Right lobe of liver (tissue), 4 donors: ENCODE data around the gene FMNL2.

Experiments
- POLR2A ChIP-seq: fragments of 450-650 bp; IDR thresholded peaks from one replicate; pipeline ENCODE4 v1.6.1; 2017; ENCODE audit warnings: antibody characterized with exemption, mild to moderate bottlenecking
- TF ChIP-seq, protein P1 (sequence below), 4 donors: fragments of 200-600 bp in 3 of 4; fragments of 450-650 bp in 1 of 4; IDR thresholded peaks; one replicate each; pipeline versions ENCODE4 v1.5.1 to v1.8.0; 2016 to 2022; ENCODE audit warnings: antibody characterized with exemption in 4 of 4, mild to moderate bottlenecking in 2 of 4
- donor health status: DM: no; HTN: no; CAD: no.
- donor health status: DM: no; HTN: no; CAD: no.
- donor health status: DM: no; HTN: yes; CAD: no.

DNA sequence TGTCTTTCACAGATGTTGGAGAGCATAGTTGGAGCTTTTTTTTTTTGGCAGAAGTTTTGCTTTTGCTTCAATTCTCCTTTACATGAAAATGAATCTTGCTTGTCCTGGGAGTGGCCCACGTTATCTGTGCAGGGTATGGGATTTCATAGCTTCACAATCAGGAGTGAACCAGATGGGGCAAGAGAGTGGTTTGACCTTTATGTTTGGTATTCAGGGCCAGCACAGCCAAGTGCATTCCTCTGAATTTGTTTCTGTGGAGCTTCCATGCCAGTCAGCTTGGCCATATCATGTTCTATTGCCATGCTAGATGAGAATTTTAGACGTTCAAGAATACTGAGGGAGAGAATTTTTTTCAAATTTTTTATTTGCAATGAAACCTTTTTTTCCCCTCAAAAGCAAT, 265.7 kb downstream of the FMNL2 start:
- TF ChIP-seq, protein P1, sequence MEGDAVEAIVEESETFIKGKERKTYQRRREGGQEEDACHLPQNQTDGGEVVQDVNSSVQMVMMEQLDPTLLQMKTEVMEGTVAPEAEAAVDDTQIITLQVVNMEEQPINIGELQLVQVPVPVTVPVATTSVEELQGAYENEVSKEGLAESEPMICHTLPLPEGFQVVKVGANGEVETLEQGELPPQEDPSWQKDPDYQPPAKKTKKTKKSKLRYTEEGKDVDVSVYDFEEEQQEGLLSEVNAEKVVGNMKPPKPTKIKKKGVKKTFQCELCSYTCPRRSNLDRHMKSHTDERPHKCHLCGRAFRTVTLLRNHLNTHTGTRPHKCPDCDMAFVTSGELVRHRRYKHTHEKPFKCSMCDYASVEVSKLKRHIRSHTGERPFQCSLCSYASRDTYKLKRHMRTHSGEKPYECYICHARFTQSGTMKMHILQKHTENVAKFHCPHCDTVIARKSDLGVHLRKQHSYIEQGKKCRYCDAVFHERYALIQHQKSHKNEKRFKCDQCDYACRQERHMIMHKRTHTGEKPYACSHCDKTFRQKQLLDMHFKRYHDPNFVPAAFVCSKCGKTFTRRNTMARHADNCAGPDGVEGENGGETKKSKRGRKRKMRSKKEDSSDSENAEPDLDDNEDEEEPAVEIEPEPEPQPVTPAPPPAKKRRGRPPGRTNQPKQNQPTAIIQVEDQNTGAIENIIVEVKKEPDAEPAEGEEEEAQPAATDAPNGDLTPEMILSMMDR (IDR thresholded peaks at IDR 0.05) = no peak
- no peak for TF ChIP-seq POLR2A
